NAMALWA (cell line): Measurements from ENCODE around the gene PI4K2A.

Experiments
- DNase-seq: peaks from one replicate; pipeline ENCODE4 v3.0.0-alpha.2; 2015; ENCODE audit warnings: low spot score

Gene PI4K2A

DNA sequence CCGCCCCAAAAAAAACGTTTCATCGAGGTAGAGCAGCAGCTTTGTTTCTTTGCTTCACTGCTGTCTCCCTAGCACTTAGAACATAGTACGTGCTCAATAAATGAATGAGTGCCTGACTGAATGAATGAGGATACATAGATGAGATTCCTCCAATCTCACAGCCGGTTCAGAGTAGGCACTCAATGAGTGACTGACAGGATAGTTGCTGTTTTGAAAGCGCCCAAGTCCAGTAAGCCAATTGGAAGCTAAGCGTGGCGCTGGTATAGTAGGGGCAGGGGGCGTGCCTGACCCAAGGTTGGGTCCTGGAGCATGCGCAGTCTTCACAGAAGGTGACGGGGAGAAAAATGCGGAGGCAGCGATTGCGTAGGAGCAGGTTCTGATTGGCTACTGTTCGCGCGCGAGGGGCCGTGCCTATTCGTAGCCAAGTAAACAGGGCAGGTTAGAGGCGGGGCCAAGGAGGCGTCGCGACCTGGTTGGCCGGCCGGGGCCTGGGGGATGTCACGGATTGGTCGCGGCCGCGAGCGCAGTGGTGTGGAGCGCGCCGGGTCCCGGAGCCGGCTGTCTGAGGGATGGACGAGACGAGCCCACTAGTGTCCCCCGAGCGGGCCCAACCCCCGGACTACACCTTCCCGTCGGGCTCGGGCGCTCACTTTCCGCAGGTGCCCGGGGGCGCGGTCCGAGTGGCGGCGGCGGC is at the start of gene PI4K2A:
Gene PI4K2A, plus strand, starts transcription at position 498 of the 694 bp plus-strand sequence. Its CDS starts 72 bp downstream, at position 570.
- DNase-seq = peak; percentile 100

DNA sequence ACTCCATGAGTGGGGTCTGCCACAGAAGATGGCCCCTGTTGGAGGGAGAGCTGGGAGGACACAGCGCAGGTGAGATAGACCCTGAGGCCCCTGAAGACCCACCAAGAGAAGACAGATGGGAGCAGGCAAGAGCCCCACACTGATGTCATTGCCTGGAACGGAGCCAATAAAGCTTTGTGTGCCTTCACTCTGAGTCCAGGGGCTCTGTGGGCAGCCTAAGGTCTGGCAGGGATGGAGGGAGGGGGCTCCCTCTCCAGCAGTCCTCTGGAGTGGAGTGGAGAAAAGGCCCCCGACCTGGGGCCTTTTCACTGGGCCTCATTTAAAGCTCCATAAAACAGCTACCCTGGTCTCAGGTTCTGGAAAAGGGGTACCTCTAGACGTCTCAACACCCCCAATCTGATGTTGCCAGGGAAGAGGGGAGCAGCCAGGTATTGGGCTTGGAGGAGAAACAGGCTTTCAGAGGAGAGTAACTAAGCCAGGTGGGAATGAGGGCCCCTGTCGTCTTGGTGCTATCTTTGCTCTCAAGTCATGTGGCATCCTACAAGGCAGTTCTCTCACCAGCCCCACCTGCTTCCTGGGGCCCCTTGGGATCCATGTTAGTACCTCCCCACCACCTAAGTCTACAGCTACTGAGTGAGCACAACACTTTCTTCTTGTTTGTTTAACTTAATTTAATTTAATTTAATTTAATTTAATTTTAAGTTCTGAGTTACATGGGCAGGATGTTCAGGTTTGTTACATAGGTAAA is 49.5 kb upstream of the PI4K2A start:
- peak; percentile 29 for DNase-seq

DNA sequence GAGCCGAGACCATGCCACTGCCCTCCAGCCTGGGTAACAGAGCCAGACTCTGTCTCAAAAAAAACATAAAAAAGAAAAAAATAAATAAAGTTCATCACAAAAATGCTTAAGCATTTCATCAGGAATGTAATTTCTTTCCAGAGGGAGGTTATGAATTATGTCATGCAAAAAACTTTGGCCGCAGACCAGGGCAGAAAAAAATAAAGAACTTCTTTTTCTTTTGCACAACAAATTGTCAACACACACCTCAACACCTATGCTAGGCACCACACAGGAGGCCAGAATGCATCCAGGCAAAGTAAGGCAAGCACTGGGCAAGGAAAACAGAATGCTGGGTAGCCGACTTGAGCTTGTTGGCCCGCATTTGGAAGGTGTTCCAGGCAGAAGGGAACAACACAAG is 47.0 kb upstream of the PI4K2A start:
- DNase-seq = no peak

DNA sequence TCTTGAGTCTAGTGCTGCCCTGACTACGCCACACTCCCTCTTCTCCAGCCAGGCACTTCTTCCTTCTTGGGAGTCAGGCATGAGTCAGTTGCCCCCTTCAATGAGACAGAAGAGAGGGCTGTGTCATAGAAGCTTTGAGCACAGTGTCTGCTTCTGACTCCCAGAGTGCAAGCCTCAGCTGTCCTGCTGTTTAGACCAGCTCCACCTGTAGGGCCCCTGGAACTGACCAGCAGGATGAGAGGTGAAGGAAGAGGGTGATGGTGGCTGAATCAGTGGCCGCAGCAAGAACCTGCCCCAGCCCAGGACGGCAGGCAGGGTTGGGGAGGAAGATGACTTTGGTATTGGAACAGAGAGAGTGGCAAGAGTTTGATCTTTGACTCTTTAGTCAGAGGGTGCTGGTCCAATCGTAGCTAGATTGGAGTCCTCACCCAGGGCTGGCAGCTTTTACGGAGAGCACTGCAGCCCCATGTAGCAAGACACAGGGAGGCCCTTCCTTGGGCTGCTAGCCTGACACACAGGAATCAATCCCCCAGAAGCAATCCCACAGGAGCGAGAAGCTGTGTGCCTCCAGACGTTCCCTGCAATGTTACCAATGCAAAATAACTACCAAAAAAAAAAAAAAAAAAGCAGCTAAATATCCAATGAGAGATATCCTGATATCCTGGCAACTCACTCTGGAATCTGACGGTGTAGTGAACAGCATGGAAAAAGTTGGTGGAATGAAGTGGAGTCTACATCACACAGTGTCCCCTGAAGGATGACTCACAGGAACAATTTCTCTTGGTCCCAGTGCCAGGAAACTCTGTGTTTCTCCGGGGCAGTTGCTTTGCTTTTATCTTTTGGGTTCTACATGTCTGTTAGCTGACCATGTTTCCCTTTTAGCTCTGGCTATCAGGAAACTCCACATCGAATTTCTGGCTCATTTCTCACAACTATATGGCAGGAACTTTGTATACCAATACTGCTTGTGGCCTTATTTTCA is 44.1 kb upstream of the PI4K2A start:
- DNase-seq = no peak

DNA sequence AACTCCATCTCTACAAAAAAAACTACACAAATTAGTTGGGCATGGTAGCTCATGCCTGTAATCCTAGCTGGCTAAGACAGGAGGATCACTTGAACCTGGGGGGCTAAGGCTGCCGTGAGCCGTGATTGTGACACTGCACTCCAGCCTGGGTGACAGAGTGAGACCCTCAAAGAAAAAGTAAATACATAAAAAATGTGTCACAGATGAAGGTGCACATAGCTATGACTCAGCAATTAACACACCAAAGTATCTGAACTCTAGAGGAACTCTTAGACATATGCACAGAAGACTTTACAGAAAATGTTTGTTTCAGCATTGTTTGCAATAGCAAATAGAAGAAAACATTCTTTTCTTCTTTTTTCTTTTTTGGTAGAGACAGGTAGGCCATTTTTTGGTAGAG is 42.7 kb upstream of the PI4K2A start:
- no peak for DNase-seq

DNA sequence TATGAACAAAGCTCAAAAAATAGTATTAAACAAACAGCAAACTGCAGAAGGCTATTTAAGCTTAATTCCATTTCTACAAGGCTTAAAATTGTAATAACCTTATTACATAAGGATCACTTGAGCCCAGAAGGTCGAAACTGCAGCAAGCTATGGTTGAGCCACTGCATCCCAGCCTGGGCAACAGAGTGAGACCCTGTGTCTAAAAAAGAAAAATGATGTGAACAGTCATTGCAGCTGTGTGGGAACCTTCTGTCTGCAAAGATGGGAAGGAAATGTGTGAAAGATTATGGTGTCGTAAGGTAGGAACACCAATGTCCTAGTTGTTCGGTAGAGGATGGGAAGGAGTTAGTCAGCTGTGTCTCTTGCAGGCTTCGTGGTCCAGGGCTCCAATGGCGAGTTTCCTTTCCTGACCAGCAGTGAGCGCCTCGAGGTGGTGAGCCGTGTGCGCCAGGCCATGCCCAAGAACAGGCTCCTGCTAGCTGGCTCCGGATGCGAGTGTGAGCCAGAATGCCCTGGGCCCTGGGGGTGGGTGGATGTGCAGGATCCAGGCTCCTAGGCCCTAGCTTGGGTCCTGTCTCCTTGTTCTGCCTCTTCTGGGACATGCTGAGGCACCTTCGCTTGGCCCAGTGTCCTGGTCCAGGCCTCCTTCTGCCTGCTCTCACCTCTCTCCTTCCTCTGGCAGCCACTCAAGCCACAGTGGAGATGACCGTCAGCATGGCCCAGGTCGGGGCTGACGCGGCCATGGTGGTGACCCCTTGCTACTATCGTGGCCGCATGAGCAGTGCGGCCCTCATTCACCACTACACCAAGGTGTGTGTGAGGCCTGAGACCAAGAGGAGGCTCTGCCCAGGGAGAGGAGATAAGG is 41.8 kb upstream of the PI4K2A start:
- DNase-seq = no peak

DNA sequence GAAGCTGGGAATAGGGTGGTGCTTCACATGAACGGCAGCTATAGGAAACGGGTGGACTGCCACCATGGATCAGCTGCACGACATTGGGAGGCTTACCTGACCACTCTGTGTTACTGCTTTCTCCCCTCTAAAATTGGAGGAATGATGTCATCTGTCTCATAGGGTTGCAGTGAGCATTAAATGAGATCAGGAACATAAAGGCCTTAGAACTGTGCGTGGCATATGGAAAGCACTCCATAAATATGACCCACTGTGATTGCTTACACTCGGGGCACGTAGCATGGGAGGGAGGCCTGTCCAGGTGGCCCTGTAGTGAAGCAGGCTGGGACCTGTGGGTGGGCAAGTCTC is 41.2 kb upstream of the PI4K2A start:
- DNase-seq = no peak

DNA sequence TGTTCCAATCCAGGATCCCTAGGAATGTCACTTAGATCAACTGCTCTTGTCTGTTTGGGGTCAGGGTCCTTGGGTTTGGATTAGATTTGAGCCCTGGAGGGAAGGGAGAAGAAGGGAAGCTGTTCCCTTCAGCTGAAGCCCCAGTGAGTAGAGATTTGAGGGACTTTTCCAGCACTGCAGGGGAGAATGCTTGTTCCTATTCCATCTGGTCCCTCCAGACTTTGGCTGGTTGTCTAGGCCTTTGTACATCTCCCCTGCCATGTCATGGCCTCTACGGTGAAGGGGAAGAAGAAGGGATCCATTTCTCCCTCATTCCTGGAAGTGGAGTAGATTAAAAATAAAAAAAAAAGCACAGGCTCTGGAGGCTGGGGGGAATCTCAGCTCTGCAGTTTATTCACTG is 39.9 kb upstream of the PI4K2A start:
- DNase-seq = no peak

DNA sequence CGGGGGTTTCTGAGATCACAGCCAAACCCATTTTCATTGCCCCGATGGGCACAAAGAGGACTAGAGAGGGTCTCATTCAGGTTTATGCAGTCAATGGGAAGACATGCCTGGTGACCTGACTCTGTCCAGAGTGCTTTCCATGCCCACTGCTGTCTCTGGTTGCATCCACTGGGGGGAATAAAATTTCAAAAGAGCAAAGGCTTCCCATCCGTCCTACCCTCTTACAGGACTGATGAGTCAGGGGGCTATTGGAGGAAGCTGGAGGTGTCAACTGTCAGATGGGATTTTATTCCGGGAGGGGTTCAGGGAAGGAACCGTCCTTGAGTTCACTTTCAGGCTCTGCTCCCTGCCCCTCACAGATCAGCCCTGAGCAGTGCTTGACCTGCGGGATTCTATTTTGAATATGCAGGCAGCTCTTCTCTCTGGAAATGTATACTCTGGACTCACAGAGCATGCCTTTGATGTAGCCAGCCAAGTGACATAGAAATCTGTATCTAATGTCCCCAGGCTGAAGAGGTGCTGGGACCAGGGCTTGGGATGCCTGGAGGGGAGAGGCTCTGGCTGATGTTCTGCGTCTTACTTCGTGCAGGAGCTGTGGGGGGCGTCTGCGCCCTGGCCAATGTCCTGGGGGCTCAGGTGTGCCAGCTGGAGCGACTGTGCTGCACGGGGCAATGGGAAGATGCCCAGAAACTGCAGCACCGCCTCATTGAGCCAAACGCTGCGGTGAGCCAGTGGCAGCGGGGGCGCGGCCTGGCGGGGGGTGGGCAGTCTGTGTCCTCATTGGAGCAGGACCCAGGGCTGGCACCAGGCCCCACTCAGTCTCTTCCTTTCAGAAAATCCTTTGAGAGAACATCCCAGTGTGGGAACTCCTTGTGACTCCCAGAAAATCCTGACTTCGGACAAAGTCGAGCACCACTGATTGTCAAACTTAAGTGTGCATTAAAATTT is 38.9 kb upstream of the PI4K2A start:
- no peak for DNase-seq

DNA sequence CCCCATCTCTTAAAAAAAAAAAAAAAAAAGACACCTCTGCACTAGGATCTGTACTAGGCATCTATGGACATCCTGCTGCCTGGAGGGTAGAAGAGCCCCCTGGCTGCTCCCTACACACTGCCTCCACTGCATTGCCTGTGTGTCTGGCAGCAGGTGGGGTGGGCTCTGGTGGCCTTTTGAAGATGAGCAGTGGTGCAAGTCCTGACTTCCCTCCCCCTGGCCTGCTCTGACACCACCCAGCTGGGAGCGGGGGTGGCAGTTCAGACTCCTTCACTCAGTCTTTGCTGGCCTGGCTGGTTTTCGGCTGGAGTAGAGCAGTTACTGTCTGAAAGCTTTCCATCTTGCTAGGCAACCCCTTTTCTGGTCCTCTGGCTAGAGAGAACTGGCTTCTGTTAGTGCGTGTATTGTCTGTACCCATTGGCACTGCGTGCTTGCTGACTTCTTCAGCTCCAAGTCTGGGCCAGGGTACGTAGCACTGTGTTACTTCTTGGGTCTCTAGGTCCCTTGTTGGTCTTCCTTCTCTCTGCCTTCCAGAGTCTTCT is 33.3 kb upstream of the PI4K2A start:
- DNase-seq = no peak

DNA sequence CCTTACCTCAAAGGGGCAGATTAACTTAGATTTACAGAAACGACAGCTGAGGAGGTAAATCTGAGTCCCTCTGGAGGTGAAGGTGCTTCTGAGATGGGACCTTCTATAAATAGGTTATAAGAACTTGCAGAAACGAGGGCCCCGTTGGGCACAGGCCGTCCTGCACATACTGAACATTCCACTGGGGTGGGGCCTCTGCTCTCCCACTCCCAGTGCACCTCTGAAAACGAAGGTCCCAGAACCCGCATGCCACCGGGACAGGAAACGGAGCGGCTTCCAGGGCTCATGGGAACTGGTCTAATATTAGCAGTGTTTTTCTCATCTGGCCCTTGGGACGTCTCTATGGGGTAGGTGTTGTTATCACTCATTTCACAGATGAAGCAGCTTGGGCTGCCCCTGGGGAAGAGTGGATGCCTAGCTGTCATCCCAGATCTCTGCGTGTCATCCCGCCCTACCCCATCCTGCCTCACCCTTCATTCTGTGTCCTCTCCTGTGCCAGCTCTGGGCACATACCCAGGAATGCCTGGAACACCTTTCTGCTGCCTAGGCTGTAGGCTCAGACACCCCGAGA is 31.4 kb upstream of the PI4K2A start:
- DNase-seq = no peak

DNA sequence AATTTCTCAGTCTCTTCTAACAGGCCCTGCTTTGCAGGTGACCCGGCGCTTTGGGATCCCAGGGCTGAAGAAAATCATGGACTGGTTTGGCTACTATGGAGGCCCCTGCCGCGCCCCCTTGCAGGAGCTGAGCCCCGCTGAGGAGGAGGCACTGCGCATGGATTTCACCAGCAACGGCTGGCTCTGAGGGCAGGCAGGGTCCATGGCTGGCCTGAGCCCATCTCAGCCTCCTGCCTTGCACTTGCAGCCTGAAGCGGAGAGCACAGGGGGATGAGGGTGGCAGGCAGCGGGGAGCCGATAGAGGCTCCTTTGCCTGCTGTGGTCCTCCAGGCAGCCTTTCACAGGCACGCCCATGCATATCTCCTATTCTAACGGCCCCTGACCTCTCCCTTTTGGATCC is 29.0 kb upstream of the PI4K2A start:
- no peak for DNase-seq

DNA sequence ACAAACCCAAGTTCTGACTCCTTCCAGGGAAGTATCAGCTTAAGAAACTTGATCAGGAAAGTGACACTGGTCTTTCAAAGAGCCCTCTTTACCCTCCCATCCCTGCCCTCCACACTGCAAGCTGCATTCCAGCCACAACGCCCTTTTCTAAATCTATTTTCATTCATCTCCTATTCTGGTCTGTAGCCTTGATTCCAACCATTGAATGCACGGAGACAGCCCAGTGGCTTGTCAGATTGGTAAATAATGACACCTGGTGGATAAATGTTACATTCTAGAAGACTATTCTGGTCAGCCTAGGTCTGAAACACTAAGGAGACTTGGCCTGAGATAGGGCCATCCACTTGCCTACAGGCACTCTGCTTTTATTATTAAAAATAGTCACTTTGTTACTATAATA is 28.1 kb upstream of the PI4K2A start:
- DNase-seq = peak; percentile 62

DNA sequence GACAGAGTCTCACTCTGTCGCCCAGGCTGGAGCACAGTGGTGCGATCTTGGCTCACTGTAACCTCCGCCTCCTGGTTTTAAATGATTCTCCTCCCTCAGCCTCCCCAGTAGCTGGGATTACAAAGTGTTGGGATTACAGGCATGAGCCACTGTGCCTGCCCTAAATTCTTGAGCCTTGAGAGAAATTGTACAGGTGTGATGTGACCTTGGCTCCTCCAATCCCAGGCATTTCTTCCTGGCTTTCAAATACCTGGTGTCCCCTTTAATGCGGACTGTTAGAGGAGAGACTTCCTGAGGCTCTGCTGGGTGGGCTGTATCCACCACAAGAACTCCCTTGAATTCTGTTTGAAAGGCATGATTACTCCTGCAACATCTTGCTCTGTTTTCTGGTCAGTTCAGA is 22.2 kb upstream of the PI4K2A start:
- no peak for DNase-seq

DNA sequence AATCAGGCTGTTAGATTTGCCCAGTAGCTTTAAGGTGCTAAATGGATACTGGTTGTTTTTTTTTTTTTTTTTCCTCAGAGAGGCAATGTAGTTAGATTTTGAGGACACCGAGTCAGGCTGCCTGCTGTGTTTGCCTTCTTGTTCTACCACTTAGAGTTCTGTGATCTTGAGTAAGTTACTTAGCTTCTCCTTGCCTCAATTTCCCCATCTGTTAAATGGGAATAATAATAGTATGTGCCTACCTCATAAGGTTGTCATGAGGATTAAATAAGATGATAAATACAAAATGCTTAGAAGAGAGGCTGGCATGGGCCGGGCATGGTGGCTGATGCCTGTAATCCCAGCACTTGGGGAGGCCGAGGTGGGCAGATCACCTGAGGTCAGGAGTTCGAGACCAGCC is 21.7 kb upstream of the PI4K2A start:
- DNase-seq = no peak

DNA sequence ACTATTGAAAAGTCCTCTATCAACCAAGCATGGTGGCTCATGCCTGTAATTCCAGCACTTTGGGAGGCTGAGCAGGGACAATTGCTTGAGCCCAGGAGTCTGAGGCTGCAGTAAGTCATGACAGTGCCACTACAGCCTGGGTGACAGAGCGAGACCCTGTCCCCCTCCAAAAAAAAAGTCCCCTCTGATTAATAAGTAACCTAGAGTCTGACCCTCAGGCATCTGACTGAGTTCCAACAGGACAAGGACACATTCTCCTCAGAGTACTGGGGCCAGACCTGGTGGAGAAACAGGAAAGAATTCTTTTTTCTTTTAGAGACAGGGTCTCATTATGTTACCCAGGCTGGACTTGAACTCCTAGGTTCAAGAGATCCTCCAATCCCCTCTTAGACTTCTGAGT is 17.2 kb upstream of the PI4K2A start:
- DNase-seq = no peak

DNA sequence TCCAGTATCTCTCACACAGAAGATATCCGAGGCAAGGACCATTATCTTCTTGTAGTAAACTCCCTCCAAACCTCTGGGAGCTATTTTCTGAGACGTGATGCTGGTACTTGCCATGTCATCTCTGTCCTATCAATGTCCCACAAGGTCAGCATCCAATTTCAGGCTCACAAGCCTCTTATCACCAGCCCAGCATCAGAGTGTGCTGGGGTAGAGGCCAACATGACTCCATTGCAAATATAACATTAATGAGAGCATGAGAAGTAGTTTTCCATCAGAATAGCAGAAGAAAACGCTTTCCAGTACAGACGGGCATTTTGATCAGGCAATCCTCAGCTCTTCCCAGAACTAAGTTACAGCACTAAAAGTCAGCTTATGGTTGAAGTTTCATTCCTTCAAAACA is 12.7 kb upstream of the PI4K2A start:
- DNase-seq = no peak

DNA sequence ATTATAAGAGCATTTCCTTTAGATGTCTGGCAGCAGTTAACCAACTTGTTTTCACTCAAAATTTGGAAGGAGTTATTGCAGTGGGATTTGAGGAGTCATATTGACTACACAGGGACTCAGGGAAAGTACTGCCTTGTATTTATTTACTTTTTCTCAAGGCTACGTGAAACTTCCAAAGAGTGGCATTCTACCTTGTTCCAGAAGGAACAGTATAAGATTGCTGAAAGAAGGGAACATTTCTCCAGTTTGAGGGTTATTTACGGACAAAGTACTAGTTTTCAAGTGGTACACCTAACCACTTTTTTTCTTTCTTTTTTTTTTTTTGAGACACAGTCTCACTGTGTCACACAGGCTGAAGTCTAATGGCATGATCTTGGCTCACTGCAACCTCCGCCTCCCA is 12.2 kb upstream of the PI4K2A start:
- no peak for DNase-seq

DNA sequence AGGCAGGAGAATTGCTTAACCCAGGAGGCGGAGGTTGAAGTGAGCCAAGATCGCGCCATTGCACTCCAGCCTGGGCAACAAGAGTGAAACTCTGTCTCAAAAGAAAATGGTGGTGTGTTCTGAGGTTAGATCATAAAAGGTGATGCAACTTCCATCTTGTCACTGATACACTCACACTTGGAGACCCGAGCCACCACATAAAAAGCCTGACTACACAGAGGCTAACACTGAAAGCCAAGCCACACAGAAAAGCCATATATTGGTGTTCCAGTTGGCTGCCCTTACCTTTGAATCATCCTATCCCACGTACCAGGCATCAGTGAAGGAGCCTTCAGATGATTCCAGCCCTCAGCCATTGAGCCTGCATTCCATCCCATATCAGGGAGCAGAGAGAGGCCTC is 11.2 kb upstream of the PI4K2A start:
- no peak for DNase-seq

DNA sequence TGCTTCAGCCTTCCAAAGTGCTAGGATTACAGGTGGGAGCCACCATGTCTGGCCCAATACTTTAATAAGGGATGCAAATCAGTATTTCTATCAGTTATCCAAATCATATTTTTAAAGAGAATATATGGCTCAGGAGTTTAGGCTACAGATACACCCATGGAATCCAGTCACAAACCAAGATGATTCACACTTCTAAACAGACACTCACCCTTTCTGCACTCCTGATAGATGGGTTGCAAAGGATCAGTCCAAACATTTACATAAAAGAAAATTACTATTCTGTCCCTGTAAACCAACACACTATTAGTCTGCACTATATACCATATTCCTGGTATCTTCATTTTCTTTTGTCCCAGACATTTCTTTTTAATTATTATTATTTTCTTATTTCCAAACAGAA is 9.4 kb upstream of the PI4K2A start:
- no peak for DNase-seq
